ENCODE results near the gene LRP5. TPM values are rescaled to one million over a fixed set of nuclear protein-coding genes. Genes with fewer than 3 reads are reported as not detected.

Gene LRP5
- polyA plus RNA-seq, 1 donor (not counting 4 experiments of a cell fraction or from before 2014, with no cell fraction given), result 6.6 TPM

- DNase-seq (ENCODE audit: low read depth, low spot score) (no peak), FAIRE-seq (no peak)
- TF ChIP-seq EZH2 (IDR thresholded peaks at IDR 0.05; ENCODE audit: low read length), result no peak
- no peak for TF ChIP-seq CTCF (optimal IDR thresholded peaks at IDR 0.05 in 1 of 3, IDR thresholded peaks at IDR 0.05 in 1 of 3, conservative IDR thresholded peaks at IDR 0.05 in 1 of 3; ENCODE audit: extremely low read depth in 1 of 3, insufficient read depth in 2 of 3, low read length in 3 of 3)
- no peak overlapping the region for H2AFZ ChIP-seq (ENCODE audit: control insufficient read depth, low read length)
- H4K20me1 ChIP-seq (ENCODE audit: control insufficient read depth, extremely low read depth, insufficient read depth, low read length), result no peaks in the 10 kb centered on the region
- no peaks in the 10 kb centered on the region for H3K79me2 ChIP-seq (ENCODE audit: control insufficient read depth, insufficient read depth, low read length)
- dilution Hi-C loops (cut with MboI; ENCODE audit: extremely low pct_ligation_motif_present, low sequenced_read_pairs), result no loop called here
- H3K4me2 ChIP-seq (ENCODE audit: control insufficient read depth, extremely low read depth, insufficient read depth, low read depth, low read length), result no peak overlapping the region
- H3K4me3 ChIP-seq (ENCODE audit: control insufficient read depth in 2 of 3, extremely low read depth in 1 of 3, insufficient read depth in 2 of 3, low read depth in 1 of 3, low read length in 3 of 3), result no peak overlapping the region
- peaks cover 19 to 22% of the 10 kb centered on the region in 2 experiments for H3K36me3 ChIP-seq (ENCODE audit: control insufficient read depth in 2 of 2, extremely low read depth in 1 of 2, insufficient read depth in 2 of 2, low read length in 2 of 2)
- H3K27me3 ChIP-seq (ENCODE audit: control insufficient read depth, extremely low read depth, insufficient read depth, low read length), result no peaks in the 10 kb centered on the region
- H3K27ac ChIP-seq (ENCODE audit: control insufficient read depth, insufficient read depth, low read length), result no peak overlapping the region
- H3K4me1 ChIP-seq (ENCODE audit: control insufficient read depth, extremely low read depth, insufficient read depth, low read length), result no peaks in the 10 kb centered on the region
- no peak overlapping the region for H3K9ac ChIP-seq (ENCODE audit: control insufficient read depth, extremely low read depth, insufficient read depth, low read length)
- H3K9me3 ChIP-seq (ENCODE audit: control insufficient read depth, low read depth, low read length), result no peaks in the 10 kb centered on the region
- no peaks in the 10 kb centered on the region for H3K9me1 ChIP-seq (ENCODE audit: control insufficient read depth, extremely low read depth, insufficient read depth, low read length)
Measured at GRCh38 chr11:68408512-68408911, 96.1 kb downstream of the LRP5 start.

- Histone ChIP-seq H3K4me3 (ENCODE audit: control insufficient read depth in 2 of 3, extremely low read depth in 1 of 3, insufficient read depth in 2 of 3, low read depth in 1 of 3, low read length in 3 of 3) (no peak overlapping the region), H3K27me3 (ENCODE audit: control insufficient read depth, extremely low read depth, insufficient read depth, low read length) (no peaks in the 10 kb centered on the region), H3K9me1 (ENCODE audit: control insufficient read depth, extremely low read depth, insufficient read depth, low read length) (no peaks in the 10 kb centered on the region), H3K9ac (ENCODE audit: control insufficient read depth, extremely low read depth, insufficient read depth, low read length) (no peak overlapping the region), H3K27ac (ENCODE audit: control insufficient read depth, insufficient read depth, low read length) (no peak overlapping the region), H2AFZ (ENCODE audit: control insufficient read depth, low read length) (no peak overlapping the region), H3K79me2 (ENCODE audit: control insufficient read depth, insufficient read depth, low read length) (no peaks in the 10 kb centered on the region), H3K4me1 (ENCODE audit: control insufficient read depth, extremely low read depth, insufficient read depth, low read length) (no peaks in the 10 kb centered on the region), H3K9me3 (ENCODE audit: control insufficient read depth, low read depth, low read length) (no peaks in the 10 kb centered on the region), H3K36me3 (ENCODE audit: control insufficient read depth in 2 of 2, extremely low read depth in 1 of 2, insufficient read depth in 2 of 2, low read length in 2 of 2) (peaks cover 13 to 21% of the 10 kb centered on the region in 2 experiments), H4K20me1 (ENCODE audit: control insufficient read depth, extremely low read depth, insufficient read depth, low read length) (no peaks in the 10 kb centered on the region), H3K4me2 (ENCODE audit: control insufficient read depth, extremely low read depth, insufficient read depth, low read depth, low read length) (no peak overlapping the region)
- dilution Hi-C loops (cut with MboI; ENCODE audit: extremely low pct_ligation_motif_present, low sequenced_read_pairs), result no loop called here
- FAIRE-seq (no peak), DNase-seq (ENCODE audit: low read depth, low spot score) (no peak)
- no peak for TF ChIP-seq EZH2 (IDR thresholded peaks at IDR 0.05; ENCODE audit: low read length)
- no peak for TF ChIP-seq CTCF (optimal IDR thresholded peaks at IDR 0.05 in 1 of 3, IDR thresholded peaks at IDR 0.05 in 1 of 3, conservative IDR thresholded peaks at IDR 0.05 in 1 of 3; ENCODE audit: extremely low read depth in 1 of 3, insufficient read depth in 2 of 3, low read length in 3 of 3)
Measured at GRCh38 chr11:68409748-68410344, 97.5 kb downstream of the LRP5 start.

Measured in keratinocyte (primary cell).